GM10248 (cell line): ENCODE measurements around the gene MATN4.

Source experiments
- CTCF ChIA-PET: fragments of 300-600 bp; sonication (Branson Sonifier 250); formaldehyde crosslinking; extraction: SDS; loops from one replicate; lab custom pipeline; 2021; ENCODE audit warnings: antibody characterized with exemption; lab: Yijun Ruan, JAX
- POLR2A ChIA-PET: fragments of 350-650 bp; sonication (Branson Sonifier 250); formaldehyde crosslinking; extraction: SDS; loops from one replicate; lab custom pipeline; 2020; ENCODE audit warnings: antibody characterized with exemption; lab: Yijun Ruan, JAX
- DNase-seq: peaks from one replicate; pipeline ENCODE4 v3.0.0; 2012; ENCODE audit errors: extremely low spot score
- CTCF ChIP-seq: IDR thresholded peaks from 2 replicates; pipeline ENCODE4 v1.5.1; 2012; ENCODE audit warnings: mild to moderate bottlenecking, low read depth; ENCODE audit errors: extremely low read depth, missing control alignments, control extremely low read depth

MATN4 gene

GRCh38 chr20:45275338-45275737, 32.8 kb downstream of the MATN4 start:
- CTCF ChIA-PET, result interaction anchor here (1.2 to 1.5 kb wide), 2 partner anchors 16 to 495 kb away, joined by 3 to 7 read pairs; no protein-coding TSS in a partner anchor
- no peak for DNase-seq
- POLR2A ChIA-PET, result no interaction called here
- TF ChIP-seq CTCF, result no peak

GRCh38 chr20:45269754-45270270, 38.3 kb downstream of the MATN4 start:
- no peak for TF ChIP-seq CTCF
- DNase-seq, result no peak
- CTCF ChIA-PET, result interaction anchor here (1.2 to 2.1 kb wide), 4 partner anchors 11 to 28 kb away, joined by 3 to 9 read pairs (median 5); no protein-coding TSS in a partner anchor
- POLR2A ChIA-PET, result no interaction called here

DNA sequence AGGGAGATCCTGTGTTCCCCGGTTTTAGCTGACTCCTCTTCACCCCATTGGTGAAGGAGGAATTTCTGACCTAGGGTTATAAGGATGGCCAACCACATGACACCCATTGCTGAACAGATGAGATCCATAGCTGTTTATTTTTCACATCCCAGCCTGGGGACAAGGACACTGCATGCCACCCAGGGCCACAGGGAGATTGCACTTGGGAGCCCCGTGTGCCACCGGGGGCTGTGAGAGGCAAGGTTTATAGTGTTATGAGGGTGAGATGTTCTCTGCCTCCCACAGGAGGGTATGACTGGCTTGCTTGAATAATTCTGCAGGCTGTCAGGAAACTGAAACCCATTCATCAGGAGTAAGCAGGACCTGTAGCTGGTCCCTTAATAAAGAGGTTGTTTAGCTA, 39.0 kb downstream of the MATN4 start:
- no peak for TF ChIP-seq CTCF
- POLR2A ChIA-PET, result no interaction called here
- CTCF ChIA-PET, result interaction anchor here (1.2 to 2.1 kb wide), 4 partner anchors 10 to 29 kb away, joined by 3 to 9 read pairs (median 5); no protein-coding TSS in a partner anchor

GRCh38 chr20:45268531-45268930, 39.6 kb downstream of the MATN4 start:
- ChIA-PET CTCF (interaction anchor here (1.6 to 2.1 kb wide), 3 partner anchors 9 to 26 kb away, joined by 5 to 9 read pairs (median 5); no protein-coding TSS in a partner anchor), POLR2A (no interaction called here)
- TF ChIP-seq CTCF, result no peak
- no peak for DNase-seq

More for the DNA sequence above, 39.0 kb downstream of the MATN4 start:
- DNase-seq, result no peak

GRCh38 chr20:45266977-45267376, 41.1 kb downstream of the MATN4 start:
- no peak for TF ChIP-seq CTCF
- no peak for DNase-seq
- CTCF ChIA-PET, result no interaction called here
- POLR2A ChIA-PET, result no interaction called here

GRCh38 chr20:45263556-45264266, 44.4 kb downstream of the MATN4 start:
- POLR2A ChIA-PET, result no interaction called here
- no peak for TF ChIP-seq CTCF
- CTCF ChIA-PET, result no interaction called here
- DNase-seq, result no peak
